GM19240 (cell line): ENCODE data around the gene NRK.
"Not testable (repeated sequence)": the region's sequence is repeated elsewhere in the genome, so short reads cannot be mapped to it uniquely, and the experiment has no call there.

ENCODE experiments used
- DNase-seq: peaks from one replicate; pipeline ENCODE4 v3.0.0; 2011; ENCODE audit warnings: low spot score; ENCODE audit not compliant: insufficient read length

Gene NRK

DNA sequence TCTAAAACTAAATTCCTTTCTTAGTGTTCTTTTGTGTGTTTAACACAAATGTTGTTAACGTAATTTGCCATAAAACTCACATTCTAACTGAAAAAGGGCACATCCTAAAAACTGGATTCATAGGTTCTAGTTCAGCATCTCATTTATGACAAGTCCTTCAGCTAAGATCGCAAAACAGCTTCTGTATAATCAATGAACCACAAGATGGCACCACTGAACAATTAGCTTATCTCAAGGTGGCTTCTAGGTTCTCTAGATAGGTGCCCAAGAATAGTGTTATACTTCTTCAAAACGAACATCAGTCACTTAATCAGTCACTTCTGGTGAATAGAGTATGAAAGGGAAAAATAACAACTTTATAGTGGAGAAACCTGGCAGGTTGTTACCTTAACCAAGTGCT is 54.3 kb downstream of the NRK start:
- no peak for DNase-seq

- no peak for DNase-seq
These were observed 58.2 kb downstream of the NRK start for GRCh38 chrX:105880491-105880890.

GRCh38 chrX:105882581-105883275 is 60.4 kb downstream of the NRK start:
- DNase-seq, result no peak

GRCh38 chrX:105894721-105895120 is 72.4 kb downstream of the NRK start:
- DNase-seq, result no peak

- DNase-seq, result no peak
These were observed 87.2 kb downstream of the NRK start for GRCh38 chrX:105909576-105909975.

GRCh38 chrX:105910563-105911105 is 88.3 kb downstream of the NRK start:
- DNase-seq, result no peak

- no peak for DNase-seq
These were observed 122.9 kb downstream of the NRK start for GRCh38 chrX:105945266-105945665.

- DNase-seq, result no peak
These were observed 147.1 kb downstream of the NRK start for GRCh38 chrX:105969487-105969886.

DNA sequence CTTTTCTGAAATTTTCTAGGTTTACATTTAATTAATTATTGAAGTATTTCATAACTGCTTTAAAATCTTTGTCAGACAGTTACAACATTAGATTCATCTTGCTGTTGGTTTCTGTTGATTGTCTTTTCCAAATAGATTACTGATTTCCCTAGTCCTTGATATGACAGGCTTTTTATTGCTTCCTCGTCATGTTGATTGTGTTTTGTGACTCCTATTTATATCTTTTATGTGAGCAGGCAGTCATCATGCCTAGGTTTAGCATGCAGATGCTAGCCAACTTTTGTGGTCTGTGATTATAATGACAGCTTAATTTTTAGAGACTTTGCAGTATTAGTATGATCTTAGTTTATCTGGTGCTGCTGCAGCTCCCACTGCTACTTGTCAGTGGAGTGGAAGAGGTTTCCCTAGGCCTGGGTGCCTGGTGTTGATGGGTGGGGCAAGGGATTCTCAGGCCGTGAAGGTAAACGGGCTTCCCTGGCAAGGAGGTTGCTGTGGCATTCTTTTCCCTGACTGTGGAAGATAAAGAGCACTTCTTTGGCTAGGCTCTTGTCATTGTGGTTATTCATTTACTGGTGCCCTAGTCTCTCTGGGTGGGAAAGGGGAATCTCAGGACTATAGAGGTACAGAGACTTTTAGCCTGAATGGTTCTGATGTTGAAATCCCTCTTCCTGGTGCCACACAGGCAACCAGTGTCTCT is 150.5 kb downstream of the NRK start:
- DNase-seq, result no peak

- no peak for DNase-seq
These were observed 151.0 kb downstream of the NRK start for GRCh38 chrX:105973387-105973739.

- DNase-seq, result no peak
These were observed 153.0 kb downstream of the NRK start for GRCh38 chrX:105975382-105975781.

DNA sequence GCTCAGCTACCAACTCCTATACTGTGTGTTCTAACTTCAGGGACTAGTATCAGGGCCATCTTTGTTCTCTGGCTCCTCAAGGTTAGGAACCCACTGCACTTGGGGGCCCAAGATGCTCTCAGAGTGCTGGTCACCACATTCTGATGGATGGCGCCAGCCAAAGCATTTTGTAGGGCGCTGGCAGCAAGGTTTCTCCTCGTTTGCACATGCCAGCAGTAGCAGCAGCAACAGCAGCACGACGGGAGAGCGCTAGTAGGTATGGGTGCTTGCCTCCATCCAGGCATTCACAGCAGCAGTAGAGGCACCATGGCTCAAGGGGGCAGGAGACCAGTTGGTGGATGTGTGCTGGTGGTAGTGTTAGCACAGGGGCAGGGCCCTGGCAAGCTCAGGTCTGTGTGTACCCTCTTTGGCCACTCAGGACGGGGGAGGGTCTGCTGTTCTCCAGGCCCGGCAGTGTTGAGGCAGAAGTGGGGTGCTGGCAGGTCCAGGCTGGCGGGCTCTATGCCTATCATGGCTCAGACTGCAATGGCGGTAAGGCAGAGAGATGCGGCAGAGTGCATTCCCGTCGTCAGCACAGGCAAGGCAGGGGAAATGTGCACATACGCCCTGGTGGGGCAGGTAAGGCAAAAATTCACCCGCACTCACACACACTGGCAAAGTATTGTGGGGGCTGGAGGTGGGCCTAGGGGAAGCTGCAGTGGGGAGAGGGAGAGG is 159.6 kb downstream of the NRK start:
- no peak for DNase-seq

GRCh38 chrX:105988487-105988886 is 166.1 kb downstream of the NRK start:
- DNase-seq, result not testable (repeated sequence)

GRCh38 chrX:105999294-105999693 is 177.0 kb downstream of the NRK start:
- DNase-seq, result no peak

GRCh38 chrX:106000203-106000602 is 177.9 kb downstream of the NRK start:
- DNase-seq, result no peak

DNA sequence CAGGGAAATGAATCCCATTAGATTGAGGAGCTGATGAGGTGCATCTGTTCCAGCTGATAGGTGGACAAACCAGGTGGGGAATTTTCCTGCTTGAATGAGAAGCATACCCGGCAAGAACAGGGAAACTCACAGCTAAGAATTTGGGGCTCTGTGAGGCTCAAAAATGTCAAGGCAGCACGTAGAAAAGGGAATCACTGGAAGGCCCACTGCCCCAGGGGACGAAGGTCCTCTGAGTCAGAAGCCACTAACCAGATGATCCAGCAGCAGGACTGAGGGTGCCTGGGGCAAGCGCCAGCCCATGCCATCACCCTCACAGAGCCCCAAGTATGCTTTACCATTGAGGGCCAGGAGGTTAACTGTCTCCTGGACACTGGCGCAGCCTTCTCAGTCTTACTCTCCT is 178.3 kb downstream of the NRK start:
- DNase-seq, result not testable (repeated sequence)

DNA sequence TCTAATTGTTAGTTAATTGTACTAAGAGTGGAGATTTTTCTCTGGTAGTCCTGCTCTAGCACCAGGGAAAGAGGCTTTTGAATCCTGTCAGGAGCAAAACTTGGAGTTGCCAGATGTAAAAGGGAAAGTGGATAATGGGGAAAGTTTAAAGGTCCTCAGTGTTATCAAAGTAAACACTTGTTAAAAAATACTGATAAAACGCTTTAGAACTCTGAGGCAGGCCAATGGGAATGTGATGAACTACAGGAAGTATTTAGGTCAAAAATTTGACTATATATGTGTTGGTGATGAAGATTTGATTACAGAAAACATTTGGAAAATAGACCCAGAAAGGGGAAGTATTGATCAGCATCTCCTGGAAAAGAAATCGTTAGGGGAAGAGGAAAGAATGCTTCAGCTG is 183.3 kb downstream of the NRK start:
- DNase-seq, result no peak

GRCh38 chrX:106007815-106008214 is 185.5 kb downstream of the NRK start:
- DNase-seq, result no peak
